Activated CD4-positive, alpha-beta T cell treated with anti-CD3 and anti-CD28 coated beads, Interleukin-2, Interleukin-6, amounts not matched to agents 100 ng/mL and 50 ng/mL, durations not matched to agents 16 hours and 8 hours (primary cell): Measurements from ENCODE around the gene ITGB6.
"Not testable (repeated sequence)": the region's sequence is repeated elsewhere in the genome, so short reads cannot be mapped to it uniquely, and the experiment has no call there.

Experiments used
- DNase-seq: peaks from one replicate; pipeline ENCODE4 v3.0.0-alpha.2; 2020

The ITGB6 gene

GRCh38 chr2:160139350-160139749, 60.7 kb downstream of the ITGB6 start:
- DNase-seq: no peak

GRCh38 chr2:160138406-160138805, 61.7 kb downstream of the ITGB6 start:
- no peak for DNase-seq

GRCh38 chr2:160137464-160137863, 62.6 kb downstream of the ITGB6 start:
- DNase-seq: no peak

DNA sequence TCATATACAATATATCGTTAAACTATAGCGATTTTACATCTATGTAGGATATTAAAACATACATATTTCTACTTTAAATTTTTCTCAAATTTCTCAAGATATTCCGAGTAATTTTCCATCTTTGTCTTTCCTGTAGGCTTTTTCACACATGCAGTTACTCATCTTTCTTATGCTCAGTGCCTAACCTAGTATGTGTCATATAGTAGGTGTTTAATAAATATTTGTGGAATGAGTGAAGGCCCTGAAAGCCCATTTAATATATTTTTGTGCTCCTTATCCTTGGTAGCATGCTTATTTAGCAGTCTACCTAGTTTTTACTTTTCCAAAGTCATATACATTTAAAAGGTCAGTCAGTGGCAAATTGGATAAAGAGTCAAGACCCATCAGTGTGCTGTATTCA, 67.3 kb downstream of the ITGB6 start:
- no peak for DNase-seq

DNA sequence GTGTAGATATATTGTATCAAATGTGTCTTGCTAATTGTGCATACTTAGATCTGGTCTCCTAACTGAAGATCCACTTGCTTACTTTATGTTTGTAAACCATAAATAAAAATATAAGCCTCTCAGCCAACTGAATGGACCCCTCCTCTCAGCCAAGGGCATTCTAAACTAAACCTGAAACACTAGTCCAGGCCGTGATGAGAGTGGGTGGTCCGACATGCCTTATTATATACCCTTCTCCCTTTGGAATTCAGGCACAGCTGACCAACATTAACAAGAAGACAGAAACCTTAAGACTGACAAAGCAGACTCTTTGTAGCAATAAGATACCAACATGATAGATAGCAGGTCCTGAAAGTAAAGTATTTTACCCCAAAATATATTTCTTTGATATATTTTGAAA, 73.3 kb downstream of the ITGB6 start:
- DNase-seq: no peak

- DNase-seq: no peak
These were observed 73.8 kb downstream of the ITGB6 start for GRCh38 chr2:160126315-160126714.

- DNase-seq: no peak
These were observed 74.2 kb downstream of the ITGB6 start for GRCh38 chr2:160125828-160126227.

- no peak for DNase-seq
These were observed 74.7 kb downstream of the ITGB6 start for GRCh38 chr2:160125366-160125765.

DNA sequence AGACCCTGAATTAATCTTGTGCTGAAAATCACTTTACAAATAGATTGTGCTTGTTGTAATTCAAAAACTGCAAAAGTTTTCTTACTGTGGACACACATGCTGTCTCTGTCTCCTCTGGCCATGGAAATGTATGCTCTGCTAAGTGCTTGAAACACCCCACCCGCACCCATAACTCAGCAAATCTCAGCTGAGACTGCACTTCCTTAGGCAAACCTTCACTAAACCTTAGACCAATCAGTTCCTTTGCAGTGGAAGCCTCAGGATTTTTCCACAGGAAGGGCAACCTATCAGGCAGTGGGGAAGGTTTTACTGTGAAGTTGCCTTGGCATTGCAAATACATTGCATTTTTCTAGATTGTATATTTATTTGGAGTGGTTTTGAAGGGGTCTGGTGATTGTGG, 75.5 kb downstream of the ITGB6 start:
- DNase-seq: no peak

- not testable (repeated sequence) for DNase-seq
These were observed 85.4 kb downstream of the ITGB6 start for GRCh38 chr2:160114721-160115120.

DNA sequence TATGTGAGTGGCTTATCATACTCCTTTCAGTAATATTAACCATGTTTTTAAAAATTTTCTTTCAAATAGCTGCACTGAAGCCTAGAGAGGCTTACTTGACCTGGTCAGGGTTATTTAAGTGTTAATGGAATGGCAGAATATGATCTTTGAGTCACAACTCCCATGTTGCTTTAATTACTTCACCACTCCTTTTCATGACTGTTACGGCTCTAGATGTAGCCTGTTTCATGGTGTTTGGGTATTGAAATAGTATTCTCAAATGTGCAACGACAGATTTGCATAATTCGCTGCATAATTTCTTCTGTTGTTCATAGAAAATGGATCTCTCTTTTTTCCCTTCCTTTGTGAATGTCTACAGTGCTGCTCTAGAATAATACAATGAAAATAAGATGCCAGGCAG, 86.1 kb downstream of the ITGB6 start:
- no peak for DNase-seq

GRCh38 chr2:160111951-160112798, 87.9 kb downstream of the ITGB6 start:
- no peak for DNase-seq

DNA sequence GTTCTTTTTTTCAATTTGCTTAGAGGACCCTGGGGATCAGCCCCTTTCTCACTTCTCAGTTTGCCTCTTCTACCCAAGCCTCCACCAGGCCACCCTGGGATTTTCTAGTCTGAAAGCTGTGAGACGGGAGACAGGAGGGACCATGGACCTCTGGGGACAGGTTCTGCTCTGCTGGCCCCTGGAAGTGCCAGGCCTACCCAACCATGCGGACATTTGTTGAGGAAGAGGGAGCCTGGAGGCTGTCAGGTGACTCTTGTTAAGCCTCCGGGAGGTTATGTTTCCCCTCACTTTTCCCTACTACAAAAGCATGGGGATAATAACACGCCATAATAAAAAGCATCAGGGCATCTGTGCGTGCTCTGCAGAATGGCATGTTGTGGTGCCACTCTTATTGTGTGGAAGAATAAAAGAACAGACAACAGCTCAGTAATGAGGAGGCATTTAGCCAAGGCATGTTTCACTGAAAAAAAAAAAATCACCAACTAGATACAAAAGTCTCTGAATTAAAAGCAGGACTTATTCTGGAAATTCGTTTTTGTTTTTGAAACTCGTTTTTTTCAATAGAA, 89.3 kb downstream of the ITGB6 start:
- DNase-seq: no peak

DNA sequence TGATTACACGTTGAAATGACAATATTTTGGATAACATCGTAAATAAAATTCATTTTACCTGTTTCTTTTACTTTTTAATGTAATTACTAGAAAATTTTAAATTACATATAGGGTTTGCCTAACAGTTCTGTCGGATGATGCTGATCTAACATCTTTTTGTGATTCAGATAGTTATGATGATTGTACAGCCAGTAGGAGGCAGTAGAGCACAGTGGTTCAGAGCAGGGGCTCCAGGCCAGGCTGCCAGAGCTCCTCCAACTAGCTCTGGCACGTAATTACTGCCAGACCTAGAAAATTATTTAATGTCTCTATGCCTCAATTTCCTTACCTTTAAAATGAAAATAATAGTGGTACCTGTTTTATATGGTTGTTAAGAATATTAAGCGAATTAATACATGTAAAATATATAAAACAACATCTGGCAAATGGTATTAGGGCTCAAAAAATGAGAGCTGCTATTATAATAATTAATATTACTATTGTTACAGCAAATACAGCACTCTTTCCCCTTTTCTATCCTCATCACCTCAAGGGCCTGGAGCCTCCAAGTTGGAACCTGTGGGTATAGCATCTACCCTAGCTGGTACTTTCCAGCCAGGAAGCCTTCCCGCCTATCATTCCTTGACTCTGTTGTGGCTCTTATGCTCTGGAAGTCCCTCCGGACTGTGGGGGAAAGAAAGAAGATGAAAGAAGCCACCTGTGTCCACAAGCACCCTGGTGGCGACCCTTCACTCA, 90.0 kb downstream of the ITGB6 start:
- peak; percentile 81 for DNase-seq

GRCh38 chr2:160109243-160109642, 90.8 kb downstream of the ITGB6 start:
- DNase-seq: no peak

DNA sequence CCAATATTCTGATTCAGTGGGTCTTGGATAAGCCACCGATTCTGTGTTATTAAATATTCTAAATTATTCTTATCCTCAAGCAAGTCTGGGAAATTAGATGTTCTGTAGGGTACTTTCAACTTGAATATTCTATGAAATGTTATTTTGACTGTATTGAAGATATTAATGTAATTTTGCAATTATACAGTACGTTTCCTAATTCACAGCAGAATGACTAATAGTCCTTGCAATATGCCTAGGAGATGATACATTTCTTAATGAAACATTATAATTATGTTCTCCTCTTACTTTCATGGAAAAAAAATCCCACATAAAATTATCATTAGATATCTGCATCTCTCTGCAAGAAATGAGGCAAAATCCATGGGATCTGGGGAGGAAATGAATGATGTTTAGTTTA, 91.4 kb downstream of the ITGB6 start:
- no peak for DNase-seq

DNA sequence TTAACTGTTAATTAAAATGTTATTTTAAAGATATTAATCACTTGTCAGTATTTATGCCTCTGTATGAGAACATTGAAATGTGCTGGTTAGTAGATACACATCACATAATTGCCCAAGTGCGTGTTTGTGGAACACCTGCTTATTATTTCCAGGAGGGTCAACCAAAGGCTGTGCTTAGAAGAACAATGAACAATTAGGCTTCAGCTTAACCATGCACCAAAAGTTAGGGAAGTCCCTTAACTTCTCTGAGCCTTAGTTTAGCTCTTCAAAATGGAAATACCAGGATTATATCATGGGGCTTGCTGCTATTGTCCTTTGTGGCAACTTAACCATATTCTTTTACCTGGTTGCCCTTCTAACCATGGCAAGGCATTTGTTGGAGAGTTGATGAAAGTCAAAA, 94.7 kb downstream of the ITGB6 start:
- DNase-seq: no peak

GRCh38 chr2:160104115-160104514, 96.0 kb downstream of the ITGB6 start:
- no peak for DNase-seq

DNA sequence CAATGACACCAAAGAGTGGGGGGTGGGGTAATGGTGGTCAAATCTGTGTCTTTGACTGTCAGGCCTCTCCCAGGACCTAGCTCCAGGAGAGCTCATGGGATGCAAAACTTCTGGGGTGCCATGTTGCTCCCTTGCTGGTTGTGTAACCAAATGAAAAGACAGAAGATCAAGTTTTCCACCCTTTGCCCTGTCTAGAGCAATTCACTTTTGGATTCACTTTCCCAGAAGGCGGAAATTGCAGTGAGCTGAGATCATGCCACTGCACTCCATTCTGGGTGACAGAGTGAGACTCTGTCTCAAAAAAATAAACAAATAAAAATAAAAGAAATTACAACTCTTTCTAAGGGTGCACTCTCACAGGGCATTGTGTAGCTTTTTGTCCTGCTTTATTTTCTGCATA, 102.7 kb downstream of the ITGB6 start:
- DNase-seq: no peak

DNA sequence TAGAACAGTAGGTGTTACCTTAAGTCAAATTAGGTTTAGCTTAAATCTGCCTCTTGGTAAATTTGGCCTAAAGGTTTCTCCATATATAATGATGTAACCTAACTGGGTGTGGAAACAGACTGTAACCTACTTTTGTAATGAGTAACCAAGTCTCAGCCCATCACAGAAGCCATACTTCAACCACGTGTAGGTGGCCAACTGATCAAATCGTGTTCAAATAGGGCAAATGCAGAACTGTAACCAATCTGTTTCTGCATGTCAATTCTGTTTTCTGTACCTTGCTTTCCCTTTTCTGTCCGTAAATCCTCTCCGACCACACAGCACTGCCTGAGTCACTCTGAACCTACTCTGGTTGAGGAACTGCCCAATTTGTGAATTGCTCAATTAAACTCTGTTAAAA, 103.7 kb downstream of the ITGB6 start:
- DNase-seq: peak; percentile 50

DNA sequence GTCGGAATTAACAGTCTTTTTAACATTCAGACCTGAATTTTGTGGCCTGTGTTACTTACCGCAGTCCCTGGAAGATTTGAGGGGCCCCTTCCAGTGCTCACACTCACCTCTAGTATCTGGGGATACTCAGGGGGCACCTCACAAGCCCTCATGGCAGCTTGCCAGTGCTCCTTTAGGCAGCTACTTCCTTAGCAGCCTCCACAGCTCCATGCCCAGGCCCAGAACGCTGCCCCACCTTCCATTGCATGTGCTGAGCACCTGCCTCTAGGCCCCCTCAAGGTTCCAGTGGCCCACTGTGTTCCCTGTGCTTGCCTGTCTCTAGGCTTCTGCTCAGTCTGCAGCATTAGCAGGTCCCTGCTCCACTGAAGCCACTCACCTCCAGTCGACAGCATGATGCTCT, 107.6 kb downstream of the ITGB6 start:
- no peak for DNase-seq

DNA sequence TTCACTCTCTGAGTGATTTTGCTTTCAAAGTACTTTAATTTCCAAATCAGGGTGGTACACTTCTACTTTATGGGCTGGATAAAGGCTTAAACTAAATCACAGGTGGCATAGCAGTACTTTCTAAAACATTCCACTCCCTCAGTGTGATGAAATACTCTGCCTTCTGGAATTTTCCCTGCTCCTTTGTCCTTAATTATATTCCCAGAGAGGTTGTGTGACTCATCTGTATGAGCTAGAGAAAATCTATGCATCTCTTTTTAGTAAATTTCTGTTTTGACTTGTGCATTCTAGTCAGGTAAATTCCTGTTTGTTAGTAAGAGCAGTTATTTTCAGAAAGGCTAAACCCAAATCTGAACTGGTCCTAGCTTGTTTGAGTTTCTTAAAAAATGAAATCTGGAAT, 108.7 kb downstream of the ITGB6 start:
- DNase-seq: no peak

- DNase-seq: peak; percentile 28
These were observed 112.0 kb downstream of the ITGB6 start for GRCh38 chr2:160087854-160088745.
